HG03097 (cell line): ENCODE results near the gene AK5.
"Not testable (repeated sequence)": the region's sequence is repeated elsewhere in the genome, so short reads cannot be mapped to it uniquely, and the experiment has no call there.

ENCODE experiments used
- ATAC-seq: cut with Tn5 transposase; IDR thresholded peaks from one replicate; pipeline ENCODE4 v1.9.1; 2021; ENCODE audit not compliant: unreplicated experiment, low FRiP score

Gene AK5

GRCh38 chr1:77287535-77287934, 5.7 kb downstream of the AK5 start:
- ATAC-seq, result no peak

- ATAC-seq, result no peak
Measured at GRCh38 chr1:77288275-77288674, 6.5 kb downstream of the AK5 start.

- ATAC-seq, result no peak
Measured at GRCh38 chr1:77290576-77290975, 8.8 kb downstream of the AK5 start.

- no peak for ATAC-seq
Measured at GRCh38 chr1:77292551-77292950, 10.7 kb downstream of the AK5 start.

GRCh38 chr1:77300566-77300965, 18.7 kb downstream of the AK5 start:
- ATAC-seq, result no peak

- no peak for ATAC-seq
Measured at GRCh38 chr1:77303387-77303786, 21.6 kb downstream of the AK5 start.

GRCh38 chr1:77308889-77309621, 27.2 kb downstream of the AK5 start:
- no peak for ATAC-seq

- ATAC-seq, result no peak
Measured at GRCh38 chr1:77310924-77311323, 29.1 kb downstream of the AK5 start.

GRCh38 chr1:77312364-77312763, 30.5 kb downstream of the AK5 start:
- ATAC-seq, result not testable (repeated sequence)

- ATAC-seq, result no peak
Measured at GRCh38 chr1:77313491-77313890, 31.7 kb downstream of the AK5 start.

- no peak for ATAC-seq
Measured at GRCh38 chr1:77316006-77316405, 34.2 kb downstream of the AK5 start.

- no peak for ATAC-seq
Measured at GRCh38 chr1:77316966-77317365, 35.1 kb downstream of the AK5 start.

GRCh38 chr1:77319036-77319705, 37.4 kb downstream of the AK5 start:
- ATAC-seq, result no peak

- ATAC-seq, result no peak
Measured at GRCh38 chr1:77322061-77322900, 40.5 kb downstream of the AK5 start.

GRCh38 chr1:77333501-77333900, 51.7 kb downstream of the AK5 start:
- ATAC-seq, result no peak

- ATAC-seq, result no peak
Measured at GRCh38 chr1:77336729-77337128, 54.9 kb downstream of the AK5 start.

- no peak for ATAC-seq
Measured at GRCh38 chr1:77339326-77339725, 57.5 kb downstream of the AK5 start.

- no peak for ATAC-seq
Measured at GRCh38 chr1:77341195-77341594, 59.4 kb downstream of the AK5 start.

GRCh38 chr1:77342745-77343144, 60.9 kb downstream of the AK5 start:
- no peak for ATAC-seq

GRCh38 chr1:77347646-77348045, 65.8 kb downstream of the AK5 start:
- no peak for ATAC-seq

GRCh38 chr1:77348549-77348948, 66.7 kb downstream of the AK5 start:
- ATAC-seq, result no peak
